Measurements from ENCODE around the gene ARID3B. TPM values are rescaled to one million over a fixed set of nuclear protein-coding genes. Genes with fewer than 3 reads are reported as not detected.

ARID3B gene
- total and polyA plus RNA-seq, 2 of the 4 experiments (the other 2 are of a cell fraction), result 2.5 to 5.0 TPM

DNA sequence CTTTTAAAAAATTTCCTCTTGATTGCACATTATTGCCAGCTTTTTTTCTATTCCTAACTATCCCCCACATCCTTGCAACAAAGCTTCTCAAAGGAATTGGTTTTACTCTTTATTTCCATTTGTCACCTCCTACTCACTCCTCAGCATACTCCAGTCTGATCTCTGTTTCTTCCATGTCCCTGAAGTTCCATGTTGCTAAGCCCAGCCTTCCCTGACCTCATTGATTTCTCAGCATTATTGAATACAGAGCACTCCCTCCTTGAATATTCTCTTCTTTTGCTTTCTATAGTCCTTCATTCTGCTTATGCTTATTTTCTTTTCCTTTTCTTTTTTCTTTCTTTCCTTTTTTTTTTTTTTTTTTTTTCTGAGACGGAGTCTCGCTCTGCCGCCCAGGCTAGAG lies 10.7 kb downstream of the ARID3B start:
- no peak for ATAC-seq (ENCODE audit: low read depth)
- BruUV-seq (replicated peaks), result no TSS peak
- dilution Hi-C loops (cut with HindIII; ENCODE audit: low sequenced_read_pairs, unreplicated experiment), result no loop called here

More for the DNA sequence above, 10.7 kb downstream of the ARID3B start:
- H3K23ac ChIP-seq (ENCODE audit: low read depth, low read length), result no peak overlapping the region
- no peak overlapping the region for H2AK9ac ChIP-seq (replicated peaks; ENCODE audit: low read depth, low read length, poor library complexity)
- intact Hi-C loops (cut with micrococcal nuclease), result no loop called here
- no peaks in the 10 kb centered on the region for H3K27me3 ChIP-seq (ENCODE audit: control insufficient read depth, insufficient read depth, low read length)
- H4K20me1 ChIP-seq (ENCODE audit: insufficient read depth, low read length), result peaks cover 36% of the 10 kb centered on the region
- peaks cover 16% of the 10 kb centered on the region; the same call in 1 of the 2 replicates for H3K36me3 ChIP-seq (ENCODE audit: control insufficient read depth, insufficient read depth, low read length)
- no peaks in the 10 kb centered on the region for H3K4me1 ChIP-seq (ENCODE audit: control insufficient read depth, insufficient read depth, low read length)
- no peak overlapping the region for H3K4ac ChIP-seq (ENCODE audit: low read depth, low read length)
- H2BK120ac ChIP-seq (ENCODE audit: low read depth, low read length), result no peak overlapping the region
- H2AK5ac ChIP-seq (ENCODE audit: low read depth, low read length), result no peak overlapping the region
- H3K18ac ChIP-seq (ENCODE audit: low read depth, low read length), result no peak overlapping the region
- H2BK5ac ChIP-seq (ENCODE audit: low read depth, low read length, poor library complexity, severe bottlenecking), result no peak overlapping the region
- no peak overlapping the region for H2BK15ac ChIP-seq (ENCODE audit: low read depth, low read length)
- WGBS, 2 experiments (ENCODE audit: extremely low coverage in 2 of 2, insufficient read length in 1 of 2), result no CpG with 5 or more reads among the region's 3 CpGs
- TF ChIP-seq BHLHE40 (IDR thresholded peaks at IDR 0.05; ENCODE audit: low read depth, low read length) (no peak), MAZ (IDR thresholded peaks at IDR 0.05; ENCODE audit: borderline replicate concordance, low read depth, low read length) (no peak), POLR2A (IDR thresholded peaks at IDR 0.05; ENCODE audit: low read depth, low read length) (no peak), RAD21 (IDR thresholded peaks at IDR 0.05; ENCODE audit: low read length) (no peak), RCOR1 (IDR thresholded peaks at IDR 0.05; ENCODE audit: insufficient replicate concordance, low read length) (no peak), FOS (IDR thresholded peaks at IDR 0.05; ENCODE audit: low read depth, low read length) (no peak), CHD1 (IDR thresholded peaks at IDR 0.05; ENCODE audit: low read depth, low read length) (no peak), MAFK (IDR thresholded peaks at IDR 0.05; ENCODE audit: low read depth, low read length) (no peak), RFX5 (IDR thresholded peaks at IDR 0.05; ENCODE audit: low read depth, low read length) (no peak)
- TF ChIP-seq, protein P1, sequence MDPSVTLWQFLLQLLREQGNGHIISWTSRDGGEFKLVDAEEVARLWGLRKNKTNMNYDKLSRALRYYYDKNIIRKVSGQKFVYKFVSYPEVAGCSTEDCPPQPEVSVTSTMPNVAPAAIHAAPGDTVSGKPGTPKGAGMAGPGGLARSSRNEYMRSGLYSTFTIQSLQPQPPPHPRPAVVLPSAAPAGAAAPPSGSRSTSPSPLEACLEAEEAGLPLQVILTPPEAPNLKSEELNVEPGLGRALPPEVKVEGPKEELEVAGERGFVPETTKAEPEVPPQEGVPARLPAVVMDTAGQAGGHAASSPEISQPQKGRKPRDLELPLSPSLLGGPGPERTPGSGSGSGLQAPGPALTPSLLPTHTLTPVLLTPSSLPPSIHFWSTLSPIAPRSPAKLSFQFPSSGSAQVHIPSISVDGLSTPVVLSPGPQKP (IDR thresholded peaks at IDR 0.05; ENCODE audit: borderline replicate concordance, low read depth, low read length), result no peak
- H3K9me1 ChIP-seq (ENCODE audit: insufficient read depth, low read length), result peaks cover 3% of the 10 kb centered on the region; the same call in 1 of the 2 replicates
- no peak overlapping the region for H3K4me2 ChIP-seq (ENCODE audit: low read depth, low read length)
- H3K79me1 ChIP-seq (ENCODE audit: low read depth in 1 of 2, low read length in 2 of 2), result peaks cover 33 to 51% of the 10 kb centered on the region in 2 experiments
- POLR2A ChIA-PET (ENCODE audit: unreplicated experiment), result no interaction called here
- H2BK20ac ChIP-seq (ENCODE audit: low read depth, low read length), result no peak overlapping the region
- CTCF ChIA-PET, result interaction anchor here (1.5 kb wide), 1 partner anchor 70 kb away, joined by 3 read pairs; no protein-coding TSS in a partner anchor
- no peaks in the 10 kb centered on the region for H3K9me3 ChIP-seq (ENCODE audit: control insufficient read depth, insufficient read depth, low read length)
- in situ Hi-C loops (cut with MboI; ENCODE audit: low sequenced_read_pairs), result no loop called here
- no peak for DNase-seq
- no peak overlapping the region for H2AFZ ChIP-seq (replicated peaks; ENCODE audit: low read length, poor library complexity)
- H3K27ac ChIP-seq (ENCODE audit: insufficient read depth, low read length), result no peak overlapping the region
- no peak overlapping the region for H4K5ac ChIP-seq (ENCODE audit: low read depth, low read length)
- no peak overlapping the region for H3K14ac ChIP-seq (replicated peaks; ENCODE audit: low read depth, low read length)
- H3K4me3 ChIP-seq (ENCODE audit: insufficient read depth, low read depth, low read length), result no peak overlapping the region
- no peak overlapping the region for H3K9ac ChIP-seq (ENCODE audit: low read depth, low read length)
- H3K56ac ChIP-seq (ENCODE audit: extremely low read depth, insufficient read depth, low read length), result no peak overlapping the region
- H4K91ac ChIP-seq (ENCODE audit: insufficient read depth, low read depth, low read length), result no peak overlapping the region
- no peak overlapping the region for H4K8ac ChIP-seq (ENCODE audit: low read depth in 2 of 2, low read length in 2 of 2)

Measured in IMR-90 (cell line).